Posterior cingulate gyrus (tissue), 11 donors: ENCODE results near the gene TPX2.

Experiments
- DNase-seq, 10 donors: peaks; one replicate each; pipeline versions ENCODE4 v3.0.0 to v3.0.0-alpha.2; 2020 to 2021; ENCODE audit warnings: mixed read lengths in 3 of 10
- intact Hi-C: fragments of 100-400 bp; cut with DNase I; formaldehyde crosslinking; loops from one replicate; pipeline ENCODE4 v1.15.1; 2023

Gene TPX2

DNA sequence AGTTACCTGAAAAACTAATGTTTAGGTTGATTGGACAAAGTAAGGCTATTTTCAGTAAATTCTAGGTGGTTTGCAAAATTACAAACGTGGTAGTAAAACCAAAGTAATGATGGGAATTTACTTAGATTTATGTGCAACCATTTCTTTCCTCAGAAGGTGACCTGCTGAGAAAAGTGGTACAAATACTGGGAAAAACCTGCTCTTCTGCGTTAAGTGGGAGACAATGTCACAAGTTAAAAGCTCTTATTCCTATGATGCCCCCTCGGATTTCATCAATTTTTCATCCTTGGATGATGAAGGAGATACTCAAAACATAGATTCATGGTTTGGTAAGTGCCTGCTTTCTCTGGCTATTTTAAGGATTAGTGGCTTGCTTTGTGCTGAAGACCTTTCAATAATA lies 18.2 kb downstream of the TPX2 start:
- DNase-seq = no peak
- intact Hi-C loops = no loop called here

DNA sequence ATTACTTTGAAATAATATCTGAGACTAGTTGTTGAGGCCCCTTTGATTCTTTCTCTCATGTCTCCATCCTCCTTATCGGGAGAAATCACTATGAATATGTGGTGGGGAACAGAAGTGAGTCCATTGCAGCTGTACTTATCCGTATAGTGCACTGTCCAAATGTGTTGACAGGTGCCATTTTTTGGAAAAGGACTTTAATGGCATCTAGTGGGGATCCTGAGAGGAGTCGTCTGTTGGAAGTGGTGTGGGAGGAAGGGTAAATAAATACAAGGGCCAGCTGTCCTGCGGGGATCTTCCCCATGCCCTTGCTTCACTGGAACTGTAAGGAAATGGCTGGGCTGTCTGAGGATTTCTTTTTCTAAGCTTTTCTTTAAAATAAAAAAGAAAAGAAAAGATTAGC lies 19.4 kb downstream of the TPX2 start:
- no peak for DNase-seq
- intact Hi-C loops = no loop called here

DNA sequence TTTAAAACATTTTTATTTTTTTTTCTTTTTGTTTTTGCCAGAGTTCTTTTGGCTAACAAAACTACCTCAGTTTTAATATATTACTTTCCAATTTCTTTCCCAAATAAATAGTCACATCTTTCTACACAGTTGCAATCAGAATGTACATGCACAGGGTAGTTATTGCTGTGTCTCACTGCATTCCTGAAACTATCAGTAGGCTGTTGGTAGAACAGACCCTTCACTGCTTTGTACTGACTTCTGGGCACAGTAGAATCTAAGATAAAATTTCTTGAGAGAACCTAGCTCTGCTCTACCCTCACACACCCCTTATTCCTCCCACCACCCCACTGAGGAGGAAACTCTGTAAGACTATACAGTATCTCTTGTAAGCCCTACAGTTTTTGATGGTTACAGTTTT lies 19.9 kb downstream of the TPX2 start:
- intact Hi-C loops = no loop called here
- DNase-seq = no peak

DNA sequence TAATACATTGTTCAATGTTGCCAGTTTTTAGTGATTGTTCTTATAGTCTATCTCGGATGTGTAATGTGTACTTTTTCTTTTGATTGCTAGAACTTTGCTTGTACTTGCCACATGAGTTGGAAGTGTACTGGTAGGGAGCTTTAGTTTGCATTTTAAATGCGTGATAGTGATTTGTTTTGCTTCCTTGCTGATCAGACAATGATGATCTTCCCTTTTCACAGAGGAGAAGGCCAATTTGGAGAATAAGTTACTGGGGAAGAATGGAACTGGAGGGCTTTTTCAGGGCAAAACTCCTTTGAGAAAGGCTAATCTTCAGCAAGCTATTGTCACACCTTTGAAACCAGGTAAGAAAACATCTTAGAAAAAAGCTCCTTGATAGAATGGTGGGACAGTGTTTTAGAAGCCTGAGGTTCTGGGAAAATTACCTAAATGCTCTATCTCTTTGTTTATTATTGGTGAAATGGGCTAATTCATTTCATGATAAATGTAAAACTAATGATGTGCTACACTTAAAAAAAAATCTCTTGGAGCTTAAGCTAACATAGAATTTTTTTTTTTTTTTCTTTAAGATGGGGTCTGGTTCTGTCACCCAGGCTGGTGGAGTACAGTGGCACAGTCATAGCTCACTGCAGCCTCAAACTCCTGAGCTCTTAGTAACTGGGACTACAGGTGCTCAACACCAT lies 20.9 kb downstream of the TPX2 start:
- DNase-seq = no peak
- intact Hi-C loops = no loop called here

DNA sequence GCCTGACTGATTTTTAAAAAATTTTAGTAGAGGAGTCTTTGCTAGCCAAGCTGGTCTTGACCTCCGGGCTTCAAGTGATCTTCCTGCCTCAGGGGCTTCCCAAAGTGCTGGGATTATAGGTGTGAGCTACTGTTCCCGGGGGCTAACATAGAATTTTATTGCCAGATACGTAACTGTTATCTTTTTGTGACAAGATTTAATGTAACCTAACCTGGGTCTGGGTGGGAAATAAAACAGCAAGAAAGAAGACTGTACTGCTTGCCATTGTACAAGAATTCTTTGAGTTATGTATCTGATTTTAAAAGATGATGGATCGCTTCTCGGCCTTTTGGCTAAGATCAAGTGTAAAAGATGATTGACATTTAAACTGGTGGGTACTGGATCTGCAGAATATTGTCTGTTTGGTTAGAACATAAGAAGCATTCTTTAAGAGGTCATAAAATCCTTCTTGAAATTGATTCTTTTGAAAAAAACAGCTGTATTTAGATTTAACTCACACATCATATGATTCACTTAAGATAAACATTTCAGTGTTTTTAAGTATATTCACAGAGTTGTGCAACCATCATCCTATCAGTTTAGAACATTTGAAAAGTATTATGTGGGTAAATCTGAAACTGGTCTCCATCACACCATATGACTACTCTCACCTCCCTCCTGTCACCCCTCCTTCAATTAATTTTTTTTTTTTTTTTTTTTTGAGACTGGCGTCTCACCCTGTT lies 21.6 kb downstream of the TPX2 start:
- DNase-seq = no peak
- intact Hi-C loops = no loop called here

DNA sequence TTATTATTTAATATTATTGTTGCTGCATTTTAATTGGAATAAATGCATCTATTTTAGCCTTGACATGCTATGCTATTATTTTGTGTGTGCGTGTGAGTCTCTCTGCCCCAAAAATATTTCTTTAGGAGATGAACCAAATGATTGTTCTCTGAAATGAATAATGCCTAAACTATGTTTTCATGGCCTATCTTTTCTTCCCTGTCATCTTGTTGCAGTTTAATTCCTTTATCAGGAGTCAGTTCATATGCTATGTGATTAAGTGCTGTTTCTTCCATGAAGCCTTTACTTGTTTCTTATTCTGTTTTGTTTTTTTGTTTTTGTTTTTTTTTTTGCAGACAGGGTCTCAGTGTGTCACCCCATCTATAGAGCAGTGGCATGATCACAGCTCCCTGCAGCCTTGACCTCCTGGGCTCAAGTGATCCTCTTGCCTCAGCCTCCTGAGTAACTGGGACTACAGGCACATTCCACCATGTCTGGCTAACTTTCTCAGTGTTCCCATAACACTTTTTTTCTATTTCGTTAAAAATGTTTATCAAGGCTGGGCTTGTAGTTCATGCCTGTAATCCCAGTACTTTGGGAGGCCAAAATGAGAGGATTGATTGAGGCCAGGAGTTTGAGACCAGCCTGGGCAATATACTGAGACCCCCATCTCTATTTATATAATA lies 25.7 kb downstream of the TPX2 start:
- intact Hi-C loops = no loop called here

DNA sequence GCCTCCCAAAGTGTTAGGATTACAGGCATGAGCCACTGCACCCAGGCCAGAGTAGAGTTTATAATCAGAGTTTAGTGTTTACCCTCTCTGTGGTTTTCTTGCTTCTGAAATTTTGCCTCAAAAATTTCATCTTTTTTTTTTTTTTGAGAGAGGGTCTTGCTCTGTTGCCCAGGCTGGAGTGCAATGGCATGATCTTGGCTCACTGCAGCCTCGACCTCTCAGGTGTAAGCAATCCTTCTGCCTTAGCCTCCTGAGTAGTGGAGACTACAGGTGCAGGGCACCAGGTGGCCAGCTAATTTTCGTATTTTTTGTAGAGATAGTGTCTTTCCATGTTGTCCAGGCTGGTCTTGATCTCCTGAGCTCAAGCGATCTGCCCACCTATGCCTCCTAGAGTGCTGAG lies 28.7 kb downstream of the TPX2 start:
- intact Hi-C loops = no loop called here
- DNase-seq = no peak

More for the DNA sequence above, 25.7 kb downstream of the TPX2 start:
- no peak for DNase-seq

DNA sequence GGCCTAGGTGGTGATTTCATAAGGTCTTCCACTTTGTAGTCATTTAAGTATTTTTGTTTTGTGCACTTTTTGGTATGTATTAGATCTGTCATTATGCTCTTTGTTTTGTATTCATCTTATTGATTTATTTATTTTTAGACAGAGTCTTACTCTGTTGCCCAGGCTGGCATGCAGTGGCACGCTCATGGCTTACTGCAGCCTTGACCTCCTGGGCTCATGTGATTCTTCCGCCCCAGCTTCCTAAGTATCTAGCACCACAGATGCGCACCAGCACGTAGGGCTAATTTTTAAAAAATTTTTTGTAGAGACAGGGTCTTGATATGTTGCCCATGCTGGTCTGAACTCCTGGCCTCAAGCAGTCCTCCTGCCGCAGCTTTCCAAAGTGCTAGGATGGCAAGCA lies 30.6 kb downstream of the TPX2 start:
- no peak for DNase-seq
- intact Hi-C loops = no loop called here

DNA sequence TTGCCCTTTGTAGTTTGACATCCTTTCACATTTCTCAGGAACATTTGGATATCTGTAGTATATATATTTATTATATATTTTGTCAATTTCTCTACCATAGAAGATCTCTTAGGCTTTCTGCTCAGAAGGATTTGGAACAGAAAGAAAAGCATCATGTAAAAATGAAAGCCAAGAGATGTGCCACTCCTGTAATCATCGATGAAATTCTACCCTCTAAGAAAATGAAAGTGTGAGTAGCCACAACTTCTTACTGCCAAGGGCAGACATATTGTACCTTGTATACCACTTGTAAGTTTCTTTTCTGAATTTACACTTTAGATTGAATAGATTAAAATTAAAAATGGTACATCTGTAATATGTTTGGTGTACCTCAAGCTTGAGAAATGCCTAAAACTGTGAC lies 31.2 kb downstream of the TPX2 start:
- intact Hi-C loops = no loop called here
- no peak for DNase-seq

DNA sequence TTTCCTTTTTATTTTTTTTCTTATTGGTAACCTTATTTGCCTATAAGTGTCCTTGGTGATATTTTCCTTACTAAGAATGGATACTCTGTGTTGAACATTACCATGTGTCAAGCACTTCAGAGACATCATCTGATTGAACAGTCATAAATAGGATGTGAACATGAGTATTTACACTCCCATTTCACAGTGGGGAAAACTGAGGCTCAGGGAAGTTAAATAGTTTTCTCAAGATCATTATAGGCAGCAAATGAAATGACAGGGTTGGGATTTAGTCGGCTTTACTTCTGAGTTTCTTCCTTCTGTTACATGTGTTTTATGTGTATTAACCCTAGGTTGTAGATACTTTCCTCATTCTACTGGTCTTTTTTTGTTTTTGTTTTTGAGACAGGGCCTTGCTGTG lies 35.3 kb downstream of the TPX2 start:
- intact Hi-C loops = no loop called here

DNA sequence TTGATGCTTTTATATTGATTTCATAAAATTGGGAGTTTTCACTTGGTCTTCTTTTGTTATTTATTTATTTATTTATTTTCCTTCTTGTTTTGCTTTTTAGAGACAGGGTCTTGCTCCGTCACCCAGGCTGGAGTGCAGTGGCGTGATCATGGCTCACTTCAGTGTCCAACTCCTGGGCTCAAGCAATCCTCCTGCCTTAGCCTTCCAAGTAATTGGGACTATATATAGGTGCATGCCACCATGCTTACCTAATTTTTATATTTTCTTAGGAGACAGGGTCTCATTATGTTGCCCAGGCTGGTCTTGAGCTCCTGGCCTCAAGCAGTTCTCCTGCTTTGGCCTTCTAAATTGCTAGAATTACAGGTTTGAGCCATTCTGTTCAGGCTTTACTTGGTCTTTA lies 41.7 kb downstream of the TPX2 start:
- intact Hi-C loops = no loop called here

More for the DNA sequence above, 35.3 kb downstream of the TPX2 start:
- DNase-seq = no peak

DNA sequence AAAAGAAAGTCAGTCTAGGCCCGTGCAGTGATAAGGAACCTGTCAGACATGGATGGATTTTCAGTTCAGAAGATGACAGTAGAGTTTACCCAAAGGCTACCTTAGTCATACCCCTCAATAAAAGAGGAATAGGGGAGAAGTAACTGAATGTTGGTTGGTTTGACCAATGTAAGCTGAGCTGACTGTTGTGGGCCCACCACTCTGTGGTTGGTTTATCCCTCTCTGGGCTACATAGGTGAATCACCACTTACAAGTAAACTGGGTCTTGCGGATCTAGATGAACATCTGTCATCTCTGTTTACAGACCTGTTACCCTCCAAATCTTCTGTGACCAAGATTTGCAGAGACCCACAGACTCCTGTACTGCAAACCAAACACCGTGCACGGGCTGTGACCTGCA lies 42.9 kb downstream of the TPX2 start:
- no peak for DNase-seq
- intact Hi-C loops = no loop called here

More for the DNA sequence above, 41.7 kb downstream of the TPX2 start:
- no peak for DNase-seq

DNA sequence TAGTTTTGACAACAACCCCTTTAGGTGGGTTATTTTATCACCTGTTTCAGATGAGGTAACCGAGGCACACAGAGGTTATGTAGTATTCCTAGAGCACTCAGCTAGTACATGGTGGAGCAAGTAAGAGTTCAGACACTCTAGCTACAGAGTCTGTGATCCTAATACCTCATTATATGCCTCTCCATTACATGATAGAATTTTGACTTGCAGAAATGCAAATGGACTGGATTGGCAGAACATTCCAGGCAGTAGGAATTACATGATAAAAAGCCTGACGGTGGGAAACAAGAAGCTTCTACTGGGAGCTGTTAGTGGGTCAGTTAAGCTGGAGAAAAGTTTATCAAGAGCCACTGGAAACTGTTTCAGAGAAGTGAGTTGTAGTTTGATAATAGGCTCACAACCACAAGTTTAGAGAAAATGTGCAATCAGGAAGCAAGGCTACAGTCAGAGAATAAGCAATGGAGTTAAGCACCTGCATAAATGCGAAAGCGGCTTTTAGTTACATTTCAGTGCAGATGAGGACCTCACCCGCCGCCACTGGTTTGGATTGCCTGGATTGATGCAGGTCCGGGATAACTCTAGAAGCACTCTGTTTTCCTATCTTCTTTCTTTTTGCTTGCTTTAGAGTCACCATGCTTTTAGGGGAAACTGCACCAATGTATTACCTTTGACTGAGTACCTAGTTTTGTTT lies 45.4 kb downstream of the TPX2 start:
- no peak for DNase-seq
- intact Hi-C loops = no loop called here

DNA sequence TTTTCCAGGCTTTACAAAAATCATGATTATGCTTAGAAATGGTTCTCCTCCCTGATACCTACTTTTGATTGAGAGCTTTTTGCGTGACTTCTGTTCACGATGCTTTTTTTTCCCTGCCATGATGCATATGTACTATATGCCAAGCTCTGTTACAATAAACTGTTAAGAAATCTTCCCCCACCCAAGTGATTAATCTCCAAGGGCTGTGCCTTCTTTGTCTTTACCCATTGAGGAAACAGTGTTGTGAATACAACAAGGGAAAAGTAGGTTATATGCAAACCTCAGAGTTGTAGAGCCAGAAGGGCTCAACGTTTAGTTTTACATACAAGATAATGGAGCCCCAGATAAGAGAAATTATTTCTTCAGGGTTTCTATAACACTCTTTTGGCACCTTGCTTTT lies 46.0 kb downstream of the TPX2 start:
- DNase-seq = no peak
- intact Hi-C loops = no loop called here

DNA sequence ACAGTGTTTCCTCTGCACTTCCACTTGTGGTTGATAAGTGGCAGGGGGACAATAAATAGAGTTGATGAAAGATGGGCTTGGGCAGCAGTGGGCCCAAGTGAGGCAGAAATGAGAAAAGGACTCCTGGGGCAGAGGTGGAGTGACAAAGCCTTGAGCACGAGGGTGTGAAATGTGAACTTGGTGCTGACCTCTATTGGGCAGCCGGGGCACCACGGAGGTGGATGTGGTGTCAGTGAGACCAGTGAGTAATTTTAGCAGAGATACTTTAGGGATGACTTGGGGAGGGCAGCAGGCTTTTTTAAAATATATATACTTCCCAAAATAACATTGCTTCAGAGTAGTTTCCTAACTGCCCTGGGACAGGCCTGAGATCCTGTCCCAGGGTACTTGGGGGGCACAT lies 49.5 kb downstream of the TPX2 start:
- DNase-seq = no peak
- intact Hi-C loops = no loop called here

DNA sequence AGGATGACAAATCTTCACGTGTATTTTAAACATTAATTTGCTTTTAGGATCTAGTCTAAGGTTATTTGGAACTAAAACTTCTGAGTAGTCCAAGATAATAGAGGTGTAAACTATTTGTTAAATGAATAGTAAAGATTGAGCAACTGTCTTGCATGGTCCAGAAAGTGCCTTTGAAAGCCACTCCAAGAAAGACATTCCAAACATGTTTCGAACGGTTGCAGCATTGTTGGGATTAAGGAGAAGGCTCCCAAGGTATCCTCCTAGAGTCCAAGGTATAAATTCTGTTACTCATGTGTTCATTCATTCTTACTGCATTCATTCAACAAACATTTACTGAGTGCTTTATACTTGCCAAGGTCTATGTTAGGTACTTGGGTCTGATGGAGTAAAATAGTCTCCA lies 51.3 kb downstream of the TPX2 start:
- intact Hi-C loops = no loop called here

DNA sequence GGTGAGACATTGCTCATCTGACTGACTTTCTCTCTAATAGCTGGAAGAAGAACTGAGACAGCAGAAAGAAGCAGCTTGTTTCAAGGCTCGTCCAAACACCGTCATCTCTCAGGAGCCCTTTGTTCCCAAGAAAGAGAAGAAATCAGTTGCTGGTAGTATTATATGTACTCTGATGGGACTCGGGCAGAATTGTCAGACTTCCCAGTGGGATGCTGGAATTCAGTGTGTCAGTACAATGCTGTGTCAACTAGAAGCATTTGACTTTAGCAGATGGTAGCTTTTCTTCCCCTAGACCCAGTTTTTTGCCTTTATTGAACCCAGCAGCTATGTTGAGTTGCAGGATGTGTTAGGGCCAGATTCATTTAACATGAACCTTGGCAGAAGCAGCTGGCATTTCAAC lies 58.3 kb downstream of the TPX2 start:
- intact Hi-C loops = no loop called here
- no peak for DNase-seq

More for the DNA sequence above, 51.3 kb downstream of the TPX2 start:
- DNase-seq = no peak

DNA sequence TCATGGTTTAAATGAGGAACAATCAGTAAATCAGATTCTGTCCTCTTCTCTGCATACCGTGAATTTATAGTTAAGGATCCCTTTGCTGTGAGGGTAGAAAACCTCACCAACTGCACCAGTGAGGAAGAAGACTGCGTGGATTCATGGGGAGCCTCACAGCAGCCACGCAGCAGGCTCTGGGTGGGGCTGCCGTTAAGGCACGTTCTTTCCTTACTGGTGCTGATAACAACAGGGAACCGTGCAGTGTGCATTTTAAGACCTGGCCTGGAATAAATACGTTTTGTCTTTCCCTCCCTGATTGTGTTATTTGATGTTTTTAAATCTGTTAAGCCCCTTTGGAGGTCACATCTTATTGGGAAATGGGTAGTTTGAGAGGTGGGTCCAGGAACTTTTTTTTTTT lies 62.4 kb downstream of the TPX2 start:
- DNase-seq = no peak
- intact Hi-C loops = no loop called here

DNA sequence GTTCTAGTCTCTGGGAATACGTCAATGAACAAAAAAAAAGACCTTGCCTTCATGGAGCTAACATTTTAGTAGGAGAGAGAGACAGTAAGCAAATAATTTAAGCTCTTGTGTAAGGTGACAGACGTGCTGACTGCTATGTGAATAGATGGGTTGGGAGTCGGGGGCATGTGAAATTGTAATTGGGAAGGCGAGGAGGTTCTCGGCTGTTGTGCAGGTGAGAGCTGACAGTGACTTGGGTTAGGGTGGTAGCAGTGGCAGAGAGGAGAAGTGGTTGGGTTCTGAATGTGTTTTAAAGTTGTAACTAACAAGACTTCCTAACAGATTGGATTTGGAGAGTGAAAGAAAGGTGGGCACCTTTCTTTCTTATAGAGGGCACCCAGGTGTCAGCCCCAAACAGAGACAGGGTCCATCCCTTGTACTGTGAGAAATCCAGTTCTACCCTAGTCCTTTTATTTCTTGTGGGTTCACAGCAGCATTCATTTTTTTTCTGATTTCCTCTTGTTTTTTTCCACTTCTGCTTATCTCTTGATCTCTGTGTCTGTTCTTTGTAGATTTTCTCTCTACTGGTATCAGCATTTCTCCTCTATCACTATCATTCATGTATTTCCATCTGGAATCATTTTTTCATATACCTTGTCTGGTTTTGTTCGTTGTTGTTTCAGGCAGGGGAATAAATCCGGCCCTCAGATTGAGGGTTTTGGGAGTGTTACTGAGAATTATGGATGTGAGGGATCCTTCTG lies 64.6 kb downstream of the TPX2 start:
- intact Hi-C loops = no loop called here
- no peak for DNase-seq

DNA sequence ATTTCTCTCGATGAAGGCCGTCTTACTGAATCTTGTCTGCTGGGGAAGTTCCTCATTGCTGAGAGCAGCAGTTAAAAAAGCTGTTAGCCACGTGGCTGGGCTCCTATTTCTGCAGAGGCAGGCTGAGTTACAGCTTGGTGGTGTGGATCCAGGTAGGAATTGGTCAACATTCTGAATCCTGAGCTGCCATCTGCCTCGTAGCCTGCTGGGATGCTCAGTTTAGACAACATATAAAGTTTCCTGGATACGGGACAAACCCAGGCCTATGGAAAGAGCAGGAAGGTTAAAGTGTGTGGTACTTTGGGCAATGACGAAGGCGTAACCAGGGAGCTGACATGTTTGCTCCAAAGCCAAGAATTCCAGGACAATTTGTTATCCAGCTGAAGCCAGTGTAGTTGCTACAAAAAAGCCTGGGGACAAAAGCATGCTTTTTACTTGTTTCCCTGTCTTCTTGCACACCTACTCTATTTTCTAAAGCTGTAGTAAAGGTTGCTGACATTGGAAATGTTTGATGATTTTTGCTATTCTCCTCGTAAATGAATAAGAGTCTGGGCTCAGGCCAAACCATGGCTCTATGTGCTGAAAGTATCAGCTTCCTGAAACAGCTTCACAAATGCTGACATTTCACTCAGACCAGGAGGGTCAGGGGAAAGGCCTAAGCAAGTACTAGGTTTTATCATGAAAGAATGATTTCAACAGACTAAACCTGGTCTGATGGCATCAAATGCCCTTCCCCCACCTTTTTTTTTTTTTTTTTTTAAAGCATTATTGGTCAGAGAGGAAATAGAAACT lies 67.7 kb downstream of the TPX2 start:
- intact Hi-C loops = no loop called here
- DNase-seq = no peak
